GM21528 (cell line): ENCODE measurements around the gene FAM222A.

Experiments used
- ATAC-seq: cut with Tn5 transposase; IDR thresholded peaks from one replicate; pipeline ENCODE4 v1.9.1; 2021; ENCODE audit warnings: mild to moderate bottlenecking, moderate library complexity; ENCODE audit not compliant: unreplicated experiment, low FRiP score

Gene FAM222A

DNA sequence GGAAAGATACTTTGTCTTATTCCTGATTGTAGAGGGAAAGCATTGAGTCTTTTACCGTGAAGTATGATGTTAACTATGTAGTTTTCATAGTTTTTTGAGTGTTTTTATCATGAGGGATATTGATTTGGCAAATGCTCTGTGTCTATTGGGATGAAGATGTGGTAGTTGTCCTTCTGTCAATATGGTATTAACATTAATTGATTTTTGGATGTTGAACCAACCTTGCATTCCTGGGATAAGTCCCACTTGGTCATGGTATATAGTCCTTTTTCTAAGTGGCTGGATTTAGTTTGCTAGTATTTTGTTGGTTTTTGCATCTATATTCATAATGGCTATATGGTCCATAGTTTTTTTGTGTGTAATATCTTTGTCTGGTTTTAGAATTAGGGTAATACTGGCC is 42.8 kb downstream of the FAM222A start:
- ATAC-seq: no peak

DNA sequence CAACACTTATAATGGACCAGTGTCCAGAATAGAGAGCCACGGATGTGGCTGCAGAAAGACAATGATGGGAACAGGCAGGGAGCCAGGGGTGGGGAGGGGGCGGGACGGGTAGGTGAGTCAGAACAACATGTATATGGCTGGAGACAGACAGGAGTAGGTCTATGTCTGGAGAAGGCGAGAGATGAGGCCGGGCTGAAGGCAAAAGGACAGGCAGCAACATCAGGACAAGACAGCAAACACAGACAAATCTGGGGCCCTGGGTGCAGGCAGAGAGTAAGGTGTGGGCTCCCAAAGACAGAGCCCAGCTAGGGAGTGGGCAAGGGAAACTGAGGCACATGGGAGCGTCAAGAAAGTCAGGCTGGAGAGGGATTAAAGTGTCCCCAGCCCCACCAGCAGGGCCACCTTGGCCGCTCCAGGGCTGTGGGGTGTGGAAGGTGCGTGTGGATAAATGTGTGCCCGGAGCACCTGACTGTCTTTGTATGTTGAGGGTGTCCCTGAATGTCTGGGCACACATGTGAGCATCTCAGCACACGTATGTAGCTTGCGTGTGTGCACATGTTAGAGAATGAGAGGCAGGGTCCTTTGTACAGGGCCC is 44.1 kb downstream of the FAM222A start:
- ATAC-seq: no peak

GRCh38 chr12:109758426-109759420 is 45.1 kb downstream of the FAM222A start:
- ATAC-seq: no peak

GRCh38 chr12:109759595-109759994 is 46.0 kb downstream of the FAM222A start:
- no peak for ATAC-seq

- ATAC-seq: no peak
Measured at GRCh38 chr12:109760031-109760929, 46.7 kb downstream of the FAM222A start.

- ATAC-seq: no peak
Measured at GRCh38 chr12:109760930-109761921, 47.6 kb downstream of the FAM222A start.

GRCh38 chr12:109762071-109762672 is 48.5 kb downstream of the FAM222A start:
- no peak for ATAC-seq

DNA sequence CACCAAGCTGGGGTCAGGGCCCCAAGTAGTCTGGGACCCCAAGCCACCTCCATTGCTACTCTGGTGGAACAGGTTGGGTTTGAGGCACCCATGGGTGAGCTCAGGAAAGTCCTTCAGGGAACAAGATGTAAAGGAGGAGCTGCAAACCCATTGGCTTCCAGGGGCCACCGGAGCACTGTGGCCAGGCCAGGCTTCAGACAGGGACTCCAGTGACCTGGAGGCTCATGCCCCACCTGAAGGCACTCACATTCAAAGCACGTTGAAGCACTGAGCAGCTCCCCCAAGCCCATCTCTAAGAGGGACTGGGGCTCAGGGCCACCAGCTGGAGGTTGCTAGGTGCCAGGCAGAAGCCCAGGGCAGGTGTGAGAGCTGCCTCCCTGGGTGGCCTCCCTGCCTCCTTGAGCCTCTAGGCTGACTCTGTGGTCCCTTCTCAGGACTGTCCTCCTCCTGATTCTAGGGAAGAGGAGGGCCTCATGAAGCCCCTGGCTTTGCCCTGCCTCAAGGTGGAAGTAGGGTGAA is 49.1 kb downstream of the FAM222A start:
- no peak for ATAC-seq

DNA sequence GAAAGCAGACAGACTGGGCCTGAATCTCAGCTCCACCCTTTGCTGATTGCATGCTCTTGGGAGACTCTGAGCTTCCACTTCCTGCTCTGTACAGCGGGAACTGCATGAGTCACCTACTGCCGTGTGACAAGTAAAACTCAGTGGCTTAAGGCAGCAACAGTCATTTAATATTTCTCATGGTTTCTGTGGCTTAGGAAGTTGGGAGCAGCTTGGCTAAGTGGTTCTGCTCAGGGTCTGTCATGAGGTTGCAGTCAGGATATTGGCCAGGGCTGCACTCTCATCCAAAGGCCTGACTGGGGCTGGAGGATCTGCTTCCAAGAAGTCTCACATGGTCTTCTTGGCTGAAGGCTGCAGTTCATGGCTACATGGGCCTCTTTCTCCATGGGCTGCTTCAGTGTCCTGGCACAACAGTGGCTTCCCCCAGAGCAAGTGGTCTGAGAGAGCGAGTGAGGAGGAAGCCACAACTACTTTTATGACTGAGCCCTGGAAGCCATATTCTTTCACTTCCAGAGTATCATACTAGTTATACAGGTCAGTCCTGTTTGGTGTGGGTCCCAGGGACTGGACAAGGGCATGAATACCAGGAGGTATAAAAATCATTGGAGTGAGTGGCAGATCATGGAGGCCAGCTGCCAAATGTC is 49.7 kb downstream of the FAM222A start:
- ATAC-seq: no peak

DNA sequence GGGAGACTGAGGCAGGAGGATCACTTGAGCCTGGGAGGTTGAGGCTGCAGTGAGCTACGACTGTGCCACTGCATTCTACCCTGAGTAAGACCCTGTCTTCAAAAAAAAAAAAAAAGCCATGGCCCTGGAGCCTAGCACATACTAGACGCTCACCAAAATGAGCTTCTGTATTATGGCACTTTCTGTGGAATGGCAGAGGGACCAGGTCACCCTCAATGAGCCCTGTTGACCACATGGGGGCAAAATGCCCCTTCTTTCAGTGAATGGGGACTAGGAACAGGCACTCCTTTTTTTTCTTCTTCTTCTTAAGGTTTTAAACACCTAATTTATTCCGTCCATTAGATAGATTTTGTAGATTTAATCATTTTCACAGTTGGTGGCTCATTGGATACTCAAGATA is 50.5 kb downstream of the FAM222A start:
- no peak for ATAC-seq

DNA sequence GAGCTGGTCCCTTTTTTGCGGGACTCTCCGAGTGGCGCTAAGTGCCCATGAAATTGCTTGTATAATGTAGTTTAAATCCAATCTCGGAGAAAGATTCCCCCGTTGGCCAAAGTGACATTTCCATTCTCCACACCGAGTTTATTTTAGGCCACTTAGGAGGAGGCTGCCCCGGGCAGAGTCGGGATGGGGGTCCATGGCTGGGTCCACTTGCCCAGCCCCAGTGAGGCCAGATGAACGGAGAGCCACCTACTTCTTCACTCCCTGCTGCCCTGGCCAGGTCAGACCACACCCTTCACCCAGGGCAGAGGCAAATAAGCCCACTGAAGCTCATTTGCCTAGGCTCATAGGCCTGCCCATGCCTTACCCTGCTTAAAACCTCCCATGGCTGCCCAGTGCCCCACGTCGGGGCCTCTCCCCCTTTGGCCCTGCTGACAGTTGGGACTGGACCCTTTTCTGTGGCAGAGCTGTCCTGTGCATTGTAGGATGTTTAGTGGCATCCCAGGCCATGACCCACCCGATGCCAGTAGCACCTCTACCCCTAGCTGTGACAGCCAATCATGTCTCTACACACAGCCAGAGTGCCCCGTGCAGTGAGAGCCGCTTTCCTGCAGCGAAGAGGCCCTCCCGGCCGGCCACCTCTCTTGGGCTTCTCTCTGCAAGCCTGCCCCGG is 51.3 kb downstream of the FAM222A start:
- ATAC-seq: no peak

DNA sequence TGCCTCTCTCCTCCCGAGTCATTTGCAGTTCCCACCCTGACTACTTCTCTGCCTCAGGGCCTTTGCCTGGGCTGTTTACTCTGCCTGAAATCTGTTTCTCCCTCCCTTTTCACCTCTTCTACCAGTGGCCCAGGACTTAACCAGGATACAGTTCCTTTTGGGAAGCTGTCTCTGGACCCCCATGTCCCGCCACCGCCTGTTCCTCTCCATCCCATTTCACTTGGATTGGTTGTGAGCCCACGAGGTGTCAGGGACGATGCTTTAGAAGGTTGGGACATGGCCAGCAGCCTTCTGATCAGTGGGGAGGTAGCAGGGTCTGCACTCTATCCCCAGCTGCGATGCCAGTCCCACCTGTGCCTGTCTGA is 51.8 kb downstream of the FAM222A start:
- ATAC-seq: no peak

DNA sequence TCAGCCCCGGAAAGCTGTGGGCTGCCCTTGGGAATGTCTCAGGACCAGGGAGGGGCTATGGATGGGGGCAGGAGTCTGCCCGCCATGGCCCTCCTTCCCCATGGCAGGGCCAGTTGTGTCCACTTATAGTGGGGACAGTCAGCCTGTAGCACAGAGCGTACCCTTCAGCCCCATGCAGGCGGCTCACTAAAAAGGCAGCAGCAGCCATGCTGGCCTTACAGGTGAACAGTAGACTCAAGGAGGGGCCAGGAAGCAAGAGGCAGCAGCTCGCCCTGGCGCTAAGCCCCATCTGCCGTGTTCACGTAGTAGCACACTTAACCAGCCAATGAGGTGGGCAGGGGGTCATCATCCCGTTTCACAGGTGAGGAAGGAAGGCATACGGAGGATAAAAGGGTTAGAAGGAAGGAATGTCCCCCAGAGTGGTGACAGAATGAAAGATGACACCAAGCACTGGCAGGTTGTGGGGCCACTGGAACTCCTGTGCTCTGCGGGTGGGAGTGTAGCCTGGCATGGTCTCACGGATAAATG is 52.7 kb downstream of the FAM222A start:
- ATAC-seq: no peak

- no peak for ATAC-seq
Measured at GRCh38 chr12:109767456-109767855, 53.8 kb downstream of the FAM222A start.

DNA sequence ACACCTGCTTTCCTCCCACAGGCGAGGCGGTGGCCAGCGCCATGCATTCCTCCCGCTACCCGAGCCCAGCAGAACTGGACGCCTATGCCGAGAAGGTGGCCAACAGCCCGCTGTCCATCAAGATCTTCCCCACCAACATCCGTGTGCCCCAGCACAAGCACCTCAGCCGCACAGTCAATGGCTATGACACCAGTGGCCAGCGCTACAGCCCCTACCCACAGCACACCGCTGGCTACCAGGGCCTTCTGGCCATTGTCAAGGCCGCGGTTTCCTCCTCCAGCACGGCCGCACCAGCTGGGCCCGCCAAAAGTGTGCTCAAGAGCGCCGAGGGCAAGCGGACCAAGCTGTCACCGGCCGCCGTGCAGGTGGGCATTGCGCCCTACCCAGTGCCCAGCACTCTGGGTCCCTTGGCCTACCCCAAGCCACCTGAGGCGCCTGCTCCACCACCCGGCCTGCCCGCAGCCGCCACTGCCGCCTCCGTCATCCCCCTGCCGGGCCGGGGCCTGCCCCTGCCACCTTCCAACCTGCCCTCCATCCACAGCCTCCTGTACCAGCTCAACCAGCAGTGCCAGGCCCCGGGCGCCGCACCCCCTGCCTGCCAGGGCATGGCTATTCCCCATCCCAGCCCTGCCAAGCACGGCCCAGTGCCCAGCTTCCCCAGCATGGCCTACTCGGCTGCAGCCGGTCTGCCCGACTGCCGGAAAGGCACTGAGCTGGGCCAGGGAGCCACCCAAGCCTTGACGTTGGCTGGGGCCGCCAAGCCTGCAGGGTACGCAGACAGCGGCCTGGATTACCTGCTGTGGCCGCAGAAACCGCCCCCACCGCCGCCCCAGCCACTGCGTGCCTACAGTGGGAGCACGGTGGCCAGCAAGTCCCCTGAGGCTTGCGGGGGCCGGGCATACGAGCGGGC is 54.6 kb downstream of the FAM222A start:
- ATAC-seq: no peak

- no peak for ATAC-seq
Measured at GRCh38 chr12:109768901-109769670, 55.5 kb downstream of the FAM222A start.
